K562 (cell line): ENCODE measurements around the gene LCN12.

Experiments used
- CREB1 ChIP-seq, 2 experiments: sonication (generic) in 1 of 2; formaldehyde crosslinking in 1 of 2; IDR thresholded peaks; 2 replicates each; pipeline versions ENCODE4 v1.6.1 to v1.8.0; 2012 to 2022; ENCODE audit warnings: inconsistent platforms in 1 of 2, mild to moderate bottlenecking in 1 of 2, missing genetic modification reagents in 1 of 2, moderate library complexity in 1 of 2
- CREB3 ChIP-seq: fragments of 450-650 bp; conservative IDR thresholded peaks from 2 replicates; pipeline ENCODE4 v1.6.1; 2016; ENCODE audit warnings: missing genetic modification characterization, low read depth, mild to moderate bottlenecking, missing compliant biosample characterization, moderate library complexity
- CTCFL ChIP-seq: IDR thresholded peaks from 2 replicates; pipeline ENCODE4 v1.6.1; 2011; ENCODE audit warnings: borderline replicate concordance, low read depth, mild to moderate bottlenecking, moderate library complexity, low read length; ENCODE audit not compliant: insufficient read depth, poor library complexity, severe bottlenecking
- FOXP1 ChIP-seq: sonication (generic); formaldehyde crosslinking; IDR thresholded peaks from 2 replicates; pipeline ENCODE4 v1.8.0; 2022; ENCODE audit warnings: mild to moderate bottlenecking, missing genetic modification reagents
- GATA2 ChIP-seq: sonication (generic); formaldehyde crosslinking; IDR thresholded peaks from 2 replicates; pipeline ENCODE4 v1.4.0; 2020; ENCODE audit warnings: mild to moderate bottlenecking, missing genetic modification reagents
- HDAC3 ChIP-seq: fragments of 450-650 bp; IDR thresholded peaks from 2 replicates; pipeline ENCODE4 v1.6.1; 2018; ENCODE audit warnings: borderline replicate concordance, mild to moderate bottlenecking, moderate library complexity; ENCODE audit not compliant: partially characterized antibody
- HMG20B ChIP-seq: fragments of 250-450 bp; sonication (Bioruptor Pico); IDR thresholded peaks from 2 replicates; pipeline ENCODE4 v1.5.0; 2021; ENCODE audit warnings: mild to moderate bottlenecking
- MLLT1 ChIP-seq, 2 experiments: fragments of 450-650 bp; IDR thresholded peaks; 2 replicates each; pipeline ENCODE4 v1.6.1; 2016
- MYC ChIP-seq, 2 experiments: fragments of 250-450 bp in 1 of 2; sonication (Bioruptor Pico) in 1 of 2; IDR thresholded peaks; 2 replicates each; pipeline versions ENCODE4 v1.5.1 to v1.6.1; 2012 to 2021; ENCODE audit warnings: low read depth in 2 of 2, borderline replicate concordance in 1 of 2, improper control_type of control experiment in 1 of 2, low read length in 1 of 2, mild to moderate bottlenecking in 1 of 2, moderate library complexity in 1 of 2
- NCOA6 ChIP-seq: fragments of 450-650 bp; IDR thresholded peaks from 2 replicates; pipeline ENCODE4 v1.6.1; 2017; ENCODE audit warnings: mild to moderate bottlenecking
- NFE2L1 ChIP-seq: fragments of 450-650 bp; IDR thresholded peaks from 2 replicates; pipeline ENCODE4 v1.6.1; 2016; ENCODE audit warnings: missing genetic modification characterization, low read depth, mild to moderate bottlenecking, missing compliant biosample characterization, moderate library complexity, borderline replicate concordance
- RCOR1 ChIP-seq, 2 experiments: IDR thresholded peaks; 2 replicates each; pipeline ENCODE4 v1.6.1; 2012; ENCODE audit warnings: low read depth in 2 of 2, low read length in 2 of 2, borderline replicate concordance in 1 of 2, improper control_type of control experiment in 1 of 2
- TAF1 ChIP-seq: IDR thresholded peaks from 2 replicates; pipeline ENCODE4 v1.6.1; 2011; ENCODE audit warnings: mild to moderate bottlenecking, low read length, moderate library complexity; ENCODE audit not compliant: insufficient read depth, control insufficient read depth, severe bottlenecking; ENCODE audit errors: extremely low read depth
- ZNF274 ChIP-seq: IDR thresholded peaks from 2 replicates; pipeline ENCODE4 v1.6.1; 2011; ENCODE audit warnings: low read depth, mild to moderate bottlenecking, low read length, moderate library complexity, borderline replicate concordance

- TF ChIP-seq FOXP1 (CRISPR knock-in tag) (no peak), HDAC3 (no peak), CTCFL (no peak), MYC (IDR thresholded peaks at IDR 0.05; ENCODE audit: low read depth, low read length) (no peak), MYC (CRISPR knock-in tag; IDR thresholded peaks at IDR 0.05; ENCODE audit: borderline replicate concordance, low read depth) (no peak), NCOA6 (no peak), MLLT1 (IDR thresholded peaks at IDR 0.05) (no peak), ZNF274 (no peak), RCOR1 (IDR thresholded peaks at IDR 0.05; ENCODE audit: borderline replicate concordance in 1 of 2, low read depth in 2 of 2, low read length in 2 of 2) (no peak), NFE2L1 (tag) (no peak), HMG20B (CRISPR knock-in tag) (no peak), TAF1 (no peak), CREB3 (tag) (no peak), CREB1 (IDR thresholded peaks at IDR 0.05) (no peak), CREB1 (CRISPR knock-in tag; IDR thresholded peaks at IDR 0.05) (no peak), GATA2 (no peak)
Measured at GRCh38 chr9:136969774-136970173, 17.7 kb downstream of the LCN12 start.
